NCI-H1105 (cell line): ENCODE data around the gene MYMX.
A peak's percentile ranks its signal among the peaks of the same experiment; 100 is the strongest.

Experiments used
- DNase-seq: peaks from one replicate; lab custom pipeline; 2025; lab: John Stamatoyannopoulos, UW

MYMX gene

GRCh38 chr6:44264154-44265006, 47.7 kb downstream of the MYMX start:
- no peak for DNase-seq

GRCh38 chr6:44265007-44265721, 48.4 kb downstream of the MYMX start, which contains the start of gene NFKBIE:
TSS of gene NFKBIE (minus strand) at chr6:44265551. CDS start at chr6:44265346, 205 bp downstream.
- peak; percentile 88 for DNase-seq

GRCh38 chr6:44265722-44266233, 49.1 kb downstream of the MYMX start:
- DNase-seq: no peak

GRCh38 chr6:44266347-44266746, 49.6 kb downstream of the MYMX start:
- no peak for DNase-seq

GRCh38 chr6:44267252-44267651, 50.5 kb downstream of the MYMX start:
- DNase-seq: no peak
